Liver (tissue), 9 donors: ENCODE measurements around the gene ST3GAL3. TPM values are rescaled to one million over a fixed set of nuclear protein-coding genes. Genes with fewer than 3 reads are reported as not detected.

Experiments used
- DNase-seq: peaks from one replicate; pipeline ENCODE4 v3.0.0-alpha.2; 2017; ENCODE audit warnings: low spot score
- H3K27ac ChIP-seq, 2 donors: one replicate each; pipeline ENCODE4 v1.7.0; 2013; ENCODE audit warnings: inconsistent platforms in 2 of 2, low read length in 2 of 2, control low read depth in 1 of 2, low read depth in 1 of 2, mild to moderate bottlenecking in 1 of 2
- H3K27me3 ChIP-seq, 4 donors: one replicate each; pipeline versions ENCODE4 v1.6.1 to v1.7.0; 2013; ENCODE audit warnings: low read length in 3 of 4, inconsistent platforms in 1 of 4, mild to moderate bottlenecking in 1 of 4, moderate library complexity in 1 of 4; ENCODE audit not compliant: control insufficient read depth in 4 of 4, insufficient read depth in 4 of 4
- H3K36me3 ChIP-seq, 4 donors: one replicate each; pipeline versions ENCODE4 v1.6.1 to v1.7.0; 2013; ENCODE audit warnings: low read length in 3 of 4, mild to moderate bottlenecking in 3 of 4, low read depth in 1 of 4, moderate library complexity in 1 of 4; ENCODE audit not compliant: control insufficient read depth in 4 of 4, insufficient read depth in 3 of 4
- H3K4me1 ChIP-seq, 4 donors: one replicate each; pipeline versions ENCODE4 v1.6.1 to v1.7.0; 2013; ENCODE audit warnings: low read length in 3 of 4, mild to moderate bottlenecking in 3 of 4, moderate library complexity in 1 of 4; ENCODE audit not compliant: control insufficient read depth in 4 of 4, insufficient read depth in 4 of 4
- H3K4me3 ChIP-seq, 3 donors: one replicate each; pipeline versions ENCODE4 v1.6.1 to v1.7.0; 2013; ENCODE audit warnings: low read length in 3 of 3, control low read depth in 1 of 3, low read depth in 1 of 3, mild to moderate bottlenecking in 1 of 3
- H3K9ac ChIP-seq, 2 donors: one replicate each; pipeline ENCODE4 v1.7.0; 2013; ENCODE audit warnings: low read length in 2 of 2, mild to moderate bottlenecking in 2 of 2, moderate library complexity in 2 of 2, control low read depth in 1 of 2, low read depth in 1 of 2
- H3K9me3 ChIP-seq, 4 donors: one replicate each; pipeline versions ENCODE4 v1.6.1 to v1.7.0; 2013; ENCODE audit warnings: low read length in 3 of 4; ENCODE audit not compliant: control insufficient read depth in 4 of 4
- CTCF ChIP-seq: fragments of 150-350 bp; IDR thresholded peaks from 2 replicates; pipeline ENCODE4 v1.5.1; 2017; ENCODE audit warnings: improper control_type of control experiment, low read depth, low read length; ENCODE audit not compliant: missing input control
- EGR1 ChIP-seq, 2 donors: IDR thresholded peaks; 2 replicates each; pipeline ENCODE4 v1.6.1; 2016 to 2018; ENCODE audit warnings: antibody characterized with exemption in 2 of 2, low read depth in 2 of 2
- FOXA2 ChIP-seq: IDR thresholded peaks from 2 replicates; pipeline ENCODE4 v1.6.1; 2016; ENCODE audit warnings: antibody characterized with exemption
- HNF4A ChIP-seq, 2 donors: conservative IDR thresholded peaks; 2 replicates each; pipeline ENCODE4 v1.6.1; 2016; ENCODE audit warnings: antibody characterized with exemption in 2 of 2, mild to moderate bottlenecking in 2 of 2
- HNF4G ChIP-seq: IDR thresholded peaks from 2 replicates; pipeline ENCODE4 v1.6.1; 2016; ENCODE audit warnings: antibody characterized with exemption
- NR2F2 ChIP-seq: IDR thresholded peaks from 2 replicates; pipeline ENCODE4 v1.6.1; 2016; ENCODE audit warnings: antibody characterized with exemption
- RAD21 ChIP-seq, 2 donors: IDR thresholded peaks; 2 replicates each; pipeline ENCODE4 v1.6.1; 2016; ENCODE audit warnings: antibody characterized with exemption in 2 of 2, mild to moderate bottlenecking in 2 of 2
- REST ChIP-seq: IDR thresholded peaks from 2 replicates; pipeline ENCODE4 v1.6.1; 2016; ENCODE audit warnings: antibody characterized with exemption, mild to moderate bottlenecking
- RXRA ChIP-seq, 2 donors: IDR thresholded peaks; 2 replicates each; pipeline ENCODE4 v1.6.1; 2017 to 2018; ENCODE audit warnings: antibody characterized with exemption in 2 of 2, mild to moderate bottlenecking in 1 of 2
- TAF1 ChIP-seq: conservative IDR thresholded peaks from 2 replicates; pipeline ENCODE4 v1.6.1; 2016; ENCODE audit warnings: antibody characterized with exemption, mild to moderate bottlenecking
- WGBS: extraction: QIAGEN DNeasy Blood & Tissue Kit; methylation state at CpG from one replicate; pipeline ENCODE4 v1.1.7; 2013; 5-methylcytosine and 5-hydroxymethylcytosine counted together
- polyA plus RNA-seq, 2 donors: library from polyadenylated mRNA; stranded (reverse) in 1 of 2; unstranded in 1 of 2; fragments of 200-250 nt in 1 of 2; fragments of >200 nt in 1 of 2; fragmentation: Nextera tagmentation in 1 of 2; extraction: Ambion mirVana in 1 of 2; gene quantifications; one replicate each; pipeline versions ENCODE4 v1.2.1 to v1.2.3, GENCODE V29; 2013 to 2015
- total RNA-seq, 2 donors: library from RNA; depleted of rRNA; stranded (reverse); fragments of >200 nt; gene quantifications; one replicate each; pipeline ENCODE4 v1.2.3, GENCODE V29; 2014
- TF ChIP-seq, protein P1 (sequence below): IDR thresholded peaks from 2 replicates; pipeline ENCODE4 v1.6.1; 2016; ENCODE audit warnings: antibody characterized with exemption
- TF ChIP-seq, protein P2 (sequence below): IDR thresholded peaks from 2 replicates; pipeline ENCODE4 v1.6.1; 2016; ENCODE audit warnings: antibody characterized with exemption
- donor health status: healthy.
- donor health status: healthy.
- donor health status: healthy.
- donor health status: healthy.
- donor health status: healthy.

Gene ST3GAL3
- total and polyA plus RNA-seq, 4 donors, result 4.9 to 11.4 (median 8.1) TPM

DNA sequence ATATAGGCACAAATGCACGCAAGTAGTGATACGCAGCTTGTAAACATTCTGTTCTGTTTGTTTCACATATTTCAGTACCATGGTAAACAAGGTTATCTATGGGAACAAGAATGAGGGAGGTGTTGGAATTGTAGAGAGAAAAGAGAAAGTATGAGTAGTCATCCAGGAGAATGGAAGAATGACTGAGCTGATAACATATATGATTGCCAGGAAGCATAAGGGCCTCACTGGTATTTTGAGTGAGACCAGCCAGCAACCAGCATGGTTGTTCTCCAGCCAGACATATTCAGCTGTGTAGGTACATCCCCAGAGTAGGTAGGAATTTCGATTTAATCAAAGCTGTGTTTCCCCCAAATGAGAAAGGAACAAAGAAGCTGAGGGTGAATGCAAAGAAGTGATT, 167.4 kb downstream of the ST3GAL3 start (continued):
- TF ChIP-seq REST (no peak), HNF4A (conservative IDR thresholded peaks at IDR 0.05) (no peak), FOXA2 (no peak), HNF4G (no peak)
- TF ChIP-seq, protein P1, sequence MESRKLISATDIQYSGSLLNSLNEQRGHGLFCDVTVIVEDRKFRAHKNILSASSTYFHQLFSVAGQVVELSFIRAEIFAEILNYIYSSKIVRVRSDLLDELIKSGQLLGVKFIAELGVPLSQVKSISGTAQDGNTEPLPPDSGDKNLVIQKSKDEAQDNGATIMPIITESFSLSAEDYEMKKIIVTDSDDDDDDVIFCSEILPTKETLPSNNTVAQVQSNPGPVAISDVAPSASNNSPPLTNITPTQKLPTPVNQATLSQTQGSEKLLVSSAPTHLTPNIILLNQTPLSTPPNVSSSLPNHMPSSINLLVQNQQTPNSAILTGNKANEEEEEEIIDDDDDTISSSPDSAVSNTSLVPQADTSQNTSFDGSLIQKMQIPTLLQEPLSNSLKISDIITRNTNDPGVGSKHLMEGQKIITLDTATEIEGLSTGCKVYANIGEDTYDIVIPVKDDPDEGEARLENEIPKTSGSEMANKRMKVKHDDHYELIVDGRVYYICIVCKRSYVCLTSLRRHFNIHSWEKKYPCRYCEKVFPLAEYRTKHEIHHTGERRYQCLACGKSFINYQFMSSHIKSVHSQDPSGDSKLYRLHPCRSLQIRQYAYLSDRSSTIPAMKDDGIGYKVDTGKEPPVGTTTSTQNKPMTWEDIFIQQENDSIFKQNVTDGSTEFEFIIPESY, result no peak

DNA sequence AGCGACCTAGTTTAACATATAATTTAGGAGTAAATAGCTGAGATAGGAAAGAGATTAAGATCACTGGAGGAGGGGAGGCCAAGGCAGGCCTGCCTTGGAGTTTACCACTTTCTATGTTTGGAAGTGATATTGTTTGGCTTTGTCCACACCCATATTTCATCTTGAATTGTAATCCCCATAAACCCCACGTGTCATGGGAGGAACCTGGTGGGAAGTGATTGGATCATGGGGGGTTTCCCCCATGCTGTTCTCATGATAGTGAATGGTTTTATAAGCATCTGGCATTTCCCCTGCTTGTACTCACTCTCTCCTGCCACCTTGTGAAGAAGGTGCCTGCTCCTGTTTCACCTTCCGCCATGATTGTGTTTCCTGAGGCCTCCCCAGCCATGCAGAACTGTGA, 168.0 kb downstream of the ST3GAL3 start:
- Histone ChIP-seq H3K4me1 (no peaks in the 10 kb centered on the region), H3K4me3 (no peak overlapping the region), H3K36me3 (peaks cover 0 to 4% (median 2%) of the 10 kb centered on the region in 4 donors), H3K9ac (no peak overlapping the region), H3K9me3 (no peaks in the 10 kb centered on the region), H3K27me3 (no peaks in the 10 kb centered on the region), H3K27ac (no peak overlapping the region)
- DNase-seq, result no peak
- TF ChIP-seq TAF1, result no peak
- no peak for TF ChIP-seq NR2F2
- TF ChIP-seq, protein P2, sequence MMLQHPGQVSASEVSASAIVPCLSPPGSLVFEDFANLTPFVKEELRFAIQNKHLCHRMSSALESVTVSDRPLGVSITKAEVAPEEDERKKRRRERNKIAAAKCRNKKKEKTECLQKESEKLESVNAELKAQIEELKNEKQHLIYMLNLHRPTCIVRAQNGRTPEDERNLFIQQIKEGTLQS, result no peak
- no peak for TF ChIP-seq RXRA (IDR thresholded peaks at IDR 0.05)
- TF ChIP-seq CTCF, result no peak
- 92% methylated on average over 3 of the region's 3 CpGs for WGBS

DNA sequence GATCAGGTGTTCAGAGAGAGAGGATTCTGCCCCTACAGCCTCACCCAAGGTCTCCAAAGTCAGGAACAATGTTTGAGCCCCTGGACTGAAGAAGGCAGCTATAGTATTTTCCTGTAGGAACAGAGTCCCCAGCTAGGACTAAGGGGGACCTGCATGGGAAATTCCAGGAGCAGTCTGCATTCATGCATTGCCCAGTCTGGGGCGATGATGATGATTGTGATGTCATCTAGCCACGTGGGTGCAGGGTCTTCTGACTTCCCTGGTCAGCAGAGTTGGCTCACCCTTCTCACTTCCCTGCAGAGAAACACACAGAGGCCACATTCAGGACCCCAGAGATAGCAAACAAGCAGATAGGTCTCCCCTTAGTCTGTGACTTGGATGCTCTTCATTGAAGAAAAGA, 169.8 kb downstream of the ST3GAL3 start:
- no peaks in the 10 kb centered on the region for H3K4me1 ChIP-seq
- H3K36me3 ChIP-seq, result peaks cover 0 to 4% (median 2%) of the 10 kb centered on the region in 4 donors
- TF ChIP-seq EGR1 (IDR thresholded peaks at IDR 0.05; ENCODE audit: low read depth in 2 of 2), result no peak
- no peak for TF ChIP-seq HNF4G
- no peak for TF ChIP-seq CTCF
- TF ChIP-seq RXRA (IDR thresholded peaks at IDR 0.05), result no peak
- TF ChIP-seq NR2F2, result no peak
- TF ChIP-seq RAD21 (IDR thresholded peaks at IDR 0.05), result no peak
- TF ChIP-seq, protein P1, result no peak
- no peaks in the 10 kb centered on the region for H3K9me3 ChIP-seq
- H3K9ac ChIP-seq, result no peak overlapping the region
- 87% methylated on average over 2 of the region's 2 CpGs for WGBS
- H3K27me3 ChIP-seq, result no peaks in the 10 kb centered on the region
- no peak overlapping the region for H3K27ac ChIP-seq
- DNase-seq, result no peak
- H3K4me3 ChIP-seq, result no peak overlapping the region
